Panc1 (cell line): ENCODE results near the gene CLCF1. TPM values are rescaled to one million over a fixed set of nuclear protein-coding genes. Genes with fewer than 3 reads are reported as not detected.

ENCODE experiments used
- ATAC-seq: fragments of 200-7000 bp; cut with Tn5 transposase; 2 replicates; pipeline ENCODE4 v1.9.1; 2020; ENCODE audit warnings: mild to moderate bottlenecking, moderate library complexity
- BruUV-seq: library from RNA; stranded (reverse); fragments of 400-500 nt; replicated peaks from 2 replicates; lab custom pipeline; 2021; lab: Mats Ljungman, UMichigan
- CTCF ChIA-PET: fragments of 300-600 bp; sonication (Branson Sonifier 250); formaldehyde crosslinking; loops from one replicate; lab custom pipeline; 2022; ENCODE audit warnings: antibody characterized with exemption; lab: Charles Lee
- POLR2A ChIA-PET: fragments of 300-600 bp; sonication (Branson Sonifier 250); formaldehyde crosslinking; loops from one replicate; lab custom pipeline; 2022; ENCODE audit warnings: antibody characterized with exemption; lab: Charles Lee
- DNase-seq: peaks from one replicate; pipeline ENCODE4 v3.0.0-alpha.2; 2010; ENCODE audit warnings: low read depth, low spot score
- H3K27ac ChIP-seq: 2 replicates; pipeline ENCODE4 v1.5.1; 2011; ENCODE audit warnings: mild to moderate bottlenecking, low read length, inconsistent platforms
- H3K27me3 ChIP-seq: fragments of 200-500 bp; sonication (Bioruptor generic); 2 replicates; pipeline ENCODE4 v1.6.0; 2014; ENCODE audit warnings: low read length, inconsistent platforms; ENCODE audit not compliant: control insufficient read depth, insufficient read depth
- H3K36me3 ChIP-seq: fragments of 200-500 bp; sonication (Bioruptor generic); 2 replicates; pipeline ENCODE4 v1.5.1; 2014; ENCODE audit warnings: inconsistent platforms, mild to moderate bottlenecking, low read length, moderate library complexity; ENCODE audit not compliant: control insufficient read depth, insufficient read depth
- H3K4me1 ChIP-seq: 2 replicates; pipeline ENCODE4 v1.5.1; 2011; ENCODE audit warnings: inconsistent platforms, mild to moderate bottlenecking, low read length, moderate library complexity; ENCODE audit not compliant: control insufficient read depth, insufficient read depth
- H3K4me3 ChIP-seq, 2 experiments: 2 replicates each; pipeline ENCODE4 v1.5.1; 2011 to 2012; ENCODE audit warnings: low read depth in 2 of 2, low read length in 2 of 2, mild to moderate bottlenecking in 2 of 2, inconsistent platforms in 1 of 2, moderate library complexity in 1 of 2
- H3K9me3 ChIP-seq: fragments of 200-500 bp; sonication (Bioruptor generic); 2 replicates; pipeline ENCODE4 v1.5.1; 2014; ENCODE audit warnings: low read depth, mild to moderate bottlenecking, inconsistent platforms, low read length, moderate library complexity; ENCODE audit not compliant: control insufficient read depth, insufficient read depth
- POLR2AphosphoS5 ChIP-seq: IDR thresholded peaks from 2 replicates; pipeline ENCODE4 v1.6.1; 2012; ENCODE audit warnings: mild to moderate bottlenecking, low read depth, low read length, moderate library complexity
- SIN3A ChIP-seq: IDR thresholded peaks from 2 replicates; pipeline ENCODE4 v1.6.1; 2012; ENCODE audit warnings: low read depth, mild to moderate bottlenecking, low read length, moderate library complexity, borderline replicate concordance; ENCODE audit not compliant: insufficient read depth
- TCF7L2 ChIP-seq: IDR thresholded peaks from 2 replicates; pipeline ENCODE4 v1.6.1; 2011; ENCODE audit warnings: mild to moderate bottlenecking, low read depth, low read length, inconsistent platforms
- in situ Hi-C: cut with HindIII; loops from 2 replicates; pipeline ENCODE4 v1.10.0; 2016; ENCODE audit warnings: low sequenced_read_pairs, low pct_unique_long_range_greater_than_20kb
- intact Hi-C: fragments of 100-400 bp; cut with micrococcal nuclease; formaldehyde crosslinking; loops from one replicate; pipeline ENCODE4 v1.10.0; 2022; ENCODE audit not compliant: unreplicated experiment
- total RNA-seq: library from RNA; stranded (reverse); gene quantifications from one replicate; pipeline ENCODE4 v1.2.1, GENCODE V29; 2021; ENCODE audit not compliant: unreplicated experiment
- TF ChIP-seq, protein P1 (sequence below): fragments of 450-650 bp; IDR thresholded peaks from 2 replicates; pipeline ENCODE4 v1.5.1; 2017; ENCODE audit warnings: mild to moderate bottlenecking
- TF ChIP-seq, protein P2 (sequence below), 2 experiments: IDR thresholded peaks; 2 replicates each; pipeline ENCODE4 v1.6.1; 2011 to 2012; ENCODE audit warnings: low read depth in 2 of 2, control low read depth in 1 of 2, low read length in 1 of 2, mild to moderate bottlenecking in 1 of 2, moderate library complexity in 1 of 2; ENCODE audit not compliant: insufficient read depth in 1 of 2

CLCF1 gene
- total RNA-seq, 1 experiment from 2014 or later, result 9.3 TPM

DNA sequence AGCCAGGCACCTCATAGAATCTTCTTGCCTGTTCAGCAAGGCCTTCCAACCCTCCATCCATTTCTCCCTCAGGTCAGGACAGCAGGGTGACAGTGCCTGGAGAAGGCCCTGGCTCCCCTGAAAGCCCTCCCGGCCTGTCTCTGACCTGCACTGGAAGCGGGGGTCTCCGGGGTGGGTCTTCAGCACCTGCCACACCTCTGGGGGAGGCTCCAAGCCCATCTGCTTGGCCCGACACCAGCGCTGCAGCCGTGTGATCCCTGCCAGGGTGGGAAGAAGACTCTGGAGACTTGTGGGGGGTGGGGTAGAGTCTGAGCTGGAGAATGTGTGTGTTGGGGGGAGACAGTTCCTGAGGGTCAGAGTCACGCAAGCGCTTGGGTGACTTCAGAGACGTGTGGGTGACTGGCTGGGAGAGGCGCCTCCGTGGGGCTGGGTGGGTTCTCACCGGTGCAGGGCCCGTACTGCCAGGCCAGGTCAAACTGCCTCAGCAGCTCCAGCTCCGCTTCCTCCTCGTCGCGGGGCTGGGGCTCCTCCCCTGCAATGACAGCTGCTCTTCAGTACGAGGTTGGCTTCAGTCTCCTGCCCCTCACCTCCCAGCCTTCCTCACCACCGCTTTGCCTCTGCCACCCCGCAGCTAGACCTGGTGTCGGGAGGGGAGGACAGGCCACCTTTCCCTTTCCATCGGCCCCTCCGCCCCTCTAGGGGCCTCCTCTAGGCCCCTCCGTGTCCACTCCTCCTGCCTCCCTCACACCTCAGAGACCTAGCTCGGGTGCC lies 20.7 kb downstream of the CLCF1 start:
- POLR2A ChIA-PET, result interaction anchor here (0.5 to 2.3 kb wide), 6 partner anchors 22 to 283 kb away, joined by 3 to 32 read pairs (median 6); no protein-coding TSS in a partner anchor
- peaks cover 56% of the 10 kb centered on the region for H3K4me1 ChIP-seq
- ATAC-seq (peak; percentile 2), DNase-seq (no peak)
- CTCF ChIA-PET, result interaction anchor here (0.6 to 7.9 kb wide), 5 partner anchors 17 to 86 kb away, joined by 3 to 207 read pairs (median 6); partner anchors contain the start of genes CLCF1 and GRK2
- H3K4me3 ChIP-seq, result peak overlapping the region; percentile 67 to 74
- H3K27me3 ChIP-seq, result no peaks in the 10 kb centered on the region
- H3K27ac ChIP-seq, result peak overlapping the region; percentile 94
- TF ChIP-seq POLR2AphosphoS5, result 0 out of 2 replicates have a peak, but pooled peaks have one; percentile 20
- no peak for TF ChIP-seq TCF7L2
- TF ChIP-seq SIN3A, result 0 out of 2 replicates have a peak, but pooled peaks have one; percentile 40
- TF ChIP-seq, protein P1, sequence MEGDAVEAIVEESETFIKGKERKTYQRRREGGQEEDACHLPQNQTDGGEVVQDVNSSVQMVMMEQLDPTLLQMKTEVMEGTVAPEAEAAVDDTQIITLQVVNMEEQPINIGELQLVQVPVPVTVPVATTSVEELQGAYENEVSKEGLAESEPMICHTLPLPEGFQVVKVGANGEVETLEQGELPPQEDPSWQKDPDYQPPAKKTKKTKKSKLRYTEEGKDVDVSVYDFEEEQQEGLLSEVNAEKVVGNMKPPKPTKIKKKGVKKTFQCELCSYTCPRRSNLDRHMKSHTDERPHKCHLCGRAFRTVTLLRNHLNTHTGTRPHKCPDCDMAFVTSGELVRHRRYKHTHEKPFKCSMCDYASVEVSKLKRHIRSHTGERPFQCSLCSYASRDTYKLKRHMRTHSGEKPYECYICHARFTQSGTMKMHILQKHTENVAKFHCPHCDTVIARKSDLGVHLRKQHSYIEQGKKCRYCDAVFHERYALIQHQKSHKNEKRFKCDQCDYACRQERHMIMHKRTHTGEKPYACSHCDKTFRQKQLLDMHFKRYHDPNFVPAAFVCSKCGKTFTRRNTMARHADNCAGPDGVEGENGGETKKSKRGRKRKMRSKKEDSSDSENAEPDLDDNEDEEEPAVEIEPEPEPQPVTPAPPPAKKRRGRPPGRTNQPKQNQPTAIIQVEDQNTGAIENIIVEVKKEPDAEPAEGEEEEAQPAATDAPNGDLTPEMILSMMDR, result no peak
- no peaks in the 10 kb centered on the region for H3K36me3 ChIP-seq
- BruUV-seq, result TSS peak; percentile 95
- no peaks in the 10 kb centered on the region for H3K9me3 ChIP-seq
- in situ Hi-C loops (no loop called here), intact Hi-C loops (no loop called here)

DNA sequence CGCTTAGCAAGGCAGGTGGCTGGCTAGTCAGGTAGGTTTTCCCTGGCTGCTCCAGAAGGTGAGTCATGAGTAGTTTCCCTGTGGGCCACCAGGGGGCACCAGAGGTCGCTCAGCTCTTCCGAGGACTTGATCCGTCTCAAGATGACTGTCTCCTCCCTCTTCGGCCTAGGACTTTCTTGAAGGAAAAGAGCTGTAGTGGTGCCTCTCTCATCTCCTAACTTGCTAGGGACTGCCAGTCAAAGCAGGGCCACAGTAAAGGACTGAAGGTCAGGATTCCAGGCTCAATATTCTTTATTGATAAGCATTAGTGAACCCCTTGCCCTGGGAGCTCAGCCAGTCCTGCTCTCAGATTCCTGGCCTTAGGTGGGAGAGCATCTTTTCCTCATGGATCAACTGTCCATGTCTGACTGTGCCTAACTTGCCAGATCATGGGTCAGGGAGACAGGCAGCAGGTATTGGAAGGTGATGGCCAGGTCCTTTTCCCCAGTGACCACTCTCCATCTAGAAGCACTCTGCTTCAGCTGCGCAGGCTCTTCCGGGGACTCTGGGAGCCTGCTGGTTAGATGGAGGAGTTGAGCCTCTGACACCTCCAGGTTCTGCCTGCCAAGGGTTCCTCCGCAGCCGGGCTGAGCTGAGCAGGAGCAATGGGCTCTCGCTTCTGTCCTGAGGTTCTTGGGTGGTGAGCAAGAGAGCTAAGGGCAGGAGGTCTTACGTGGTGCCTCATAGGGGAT lies 22.0 kb downstream of the CLCF1 start:
- Histone ChIP-seq H3K27ac (peak overlapping the region; percentile 76), H3K36me3 (no peaks in the 10 kb centered on the region), H3K27me3 (no peaks in the 10 kb centered on the region), H3K4me3 (no peak overlapping the region; a peak in 1 of 4 replicates), H3K4me1 (peaks cover 43% of the 10 kb centered on the region), H3K9me3 (no peaks in the 10 kb centered on the region)
- ATAC-seq, result peak; percentile 22
- intact Hi-C loops (no loop called here), in situ Hi-C loops (no loop called here)
- ChIA-PET CTCF (interaction anchor here (0.5 to 7.9 kb wide), 19 partner anchors 10 to 832 kb away, joined by 3 to 207 read pairs (median 4); partner anchors contain the start of genes CLCF1 and PPP1CA), POLR2A (interaction anchor here (0.5 to 0.9 kb wide), 5 partner anchors 30 to 687 kb away, joined by 3 to 8 read pairs (median 3); no protein-coding TSS in a partner anchor)
- no TSS peak for BruUV-seq
- TF ChIP-seq, protein P2, sequence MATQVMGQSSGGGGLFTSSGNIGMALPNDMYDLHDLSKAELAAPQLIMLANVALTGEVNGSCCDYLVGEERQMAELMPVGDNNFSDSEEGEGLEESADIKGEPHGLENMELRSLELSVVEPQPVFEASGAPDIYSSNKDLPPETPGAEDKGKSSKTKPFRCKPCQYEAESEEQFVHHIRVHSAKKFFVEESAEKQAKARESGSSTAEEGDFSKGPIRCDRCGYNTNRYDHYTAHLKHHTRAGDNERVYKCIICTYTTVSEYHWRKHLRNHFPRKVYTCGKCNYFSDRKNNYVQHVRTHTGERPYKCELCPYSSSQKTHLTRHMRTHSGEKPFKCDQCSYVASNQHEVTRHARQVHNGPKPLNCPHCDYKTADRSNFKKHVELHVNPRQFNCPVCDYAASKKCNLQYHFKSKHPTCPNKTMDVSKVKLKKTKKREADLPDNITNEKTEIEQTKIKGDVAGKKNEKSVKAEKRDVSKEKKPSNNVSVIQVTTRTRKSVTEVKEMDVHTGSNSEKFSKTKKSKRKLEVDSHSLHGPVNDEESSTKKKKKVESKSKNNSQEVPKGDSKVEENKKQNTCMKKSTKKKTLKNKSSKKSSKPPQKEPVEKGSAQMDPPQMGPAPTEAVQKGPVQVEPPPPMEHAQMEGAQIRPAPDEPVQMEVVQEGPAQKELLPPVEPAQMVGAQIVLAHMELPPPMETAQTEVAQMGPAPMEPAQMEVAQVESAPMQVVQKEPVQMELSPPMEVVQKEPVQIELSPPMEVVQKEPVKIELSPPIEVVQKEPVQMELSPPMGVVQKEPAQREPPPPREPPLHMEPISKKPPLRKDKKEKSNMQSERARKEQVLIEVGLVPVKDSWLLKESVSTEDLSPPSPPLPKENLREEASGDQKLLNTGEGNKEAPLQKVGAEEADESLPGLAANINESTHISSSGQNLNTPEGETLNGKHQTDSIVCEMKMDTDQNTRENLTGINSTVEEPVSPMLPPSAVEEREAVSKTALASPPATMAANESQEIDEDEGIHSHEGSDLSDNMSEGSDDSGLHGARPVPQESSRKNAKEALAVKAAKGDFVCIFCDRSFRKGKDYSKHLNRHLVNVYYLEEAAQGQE (IDR thresholded peaks at IDR 0.05; ENCODE audit: insufficient read depth in 1 of 2, low read depth in 2 of 2, low read length in 1 of 2), result no peak
- TF ChIP-seq POLR2AphosphoS5, result peak; percentile 34; the same call in 1 of the 2 replicates
- TF ChIP-seq, protein P1, result peak; percentile 99
- DNase-seq, result no peak
